Upper lobe of right lung (tissue), 1 donor: ENCODE data around the gene LRRFIP2. TPM values are rescaled to one million over a fixed set of nuclear protein-coding genes. Genes with fewer than 3 reads are reported as not detected.

ENCODE experiments used
- ATAC-seq: fragments of 200-7000 bp; cut with Tn5 transposase; one replicate; pipeline ENCODE4 v1.9.1; 2020; ENCODE audit warnings: mild to moderate bottlenecking, moderate library complexity
- DNase-seq: peaks from one replicate; pipeline ENCODE4 v3.0.0-alpha.2; 2020
- H3K27ac ChIP-seq: fragments of 200-600 bp; one replicate; pipeline ENCODE4 v1.8.0; 2022
- H3K27me3 ChIP-seq: fragments of 200-600 bp; one replicate; pipeline ENCODE4 v1.8.0; 2022; ENCODE audit warnings: mild to moderate bottlenecking
- H3K36me3 ChIP-seq: fragments of 200-600 bp; one replicate; pipeline ENCODE4 v1.8.0; 2022
- H3K4me1 ChIP-seq: fragments of 200-600 bp; one replicate; pipeline ENCODE4 v1.8.0; 2022
- H3K4me3 ChIP-seq: fragments of 200-600 bp; one replicate; pipeline ENCODE4 v1.8.0; 2022; ENCODE audit warnings: mild to moderate bottlenecking
- H3K9me3 ChIP-seq: fragments of 200-600 bp; one replicate; pipeline ENCODE4 v1.8.0; 2022
- intact Hi-C: fragments of 100-400 bp; cut with DNase I; formaldehyde crosslinking; loops from one replicate; pipeline ENCODE4 v1.11.0; 2022
- total RNA-seq: library from RNA; stranded (reverse); fragmentation: NEBNext Ultra II Directional; extraction: Animal tissue kit (Norgen Biotek cat#: 25700); gene quantifications from one replicate; pipeline ENCODE4 v1.2.1, GENCODE V29; 2021
- TF ChIP-seq, protein P1 (sequence below): fragments of 200-600 bp; IDR thresholded peaks from one replicate; pipeline ENCODE4 v1.8.0; 2022; ENCODE audit warnings: antibody characterized with exemption
- donor health status: DM: no; HTN: yes; CAD: no; lungs with severe emphysema.

Gene LRRFIP2
- total RNA-seq, 1 donor from 2014 or later = 50.3 TPM

DNA sequence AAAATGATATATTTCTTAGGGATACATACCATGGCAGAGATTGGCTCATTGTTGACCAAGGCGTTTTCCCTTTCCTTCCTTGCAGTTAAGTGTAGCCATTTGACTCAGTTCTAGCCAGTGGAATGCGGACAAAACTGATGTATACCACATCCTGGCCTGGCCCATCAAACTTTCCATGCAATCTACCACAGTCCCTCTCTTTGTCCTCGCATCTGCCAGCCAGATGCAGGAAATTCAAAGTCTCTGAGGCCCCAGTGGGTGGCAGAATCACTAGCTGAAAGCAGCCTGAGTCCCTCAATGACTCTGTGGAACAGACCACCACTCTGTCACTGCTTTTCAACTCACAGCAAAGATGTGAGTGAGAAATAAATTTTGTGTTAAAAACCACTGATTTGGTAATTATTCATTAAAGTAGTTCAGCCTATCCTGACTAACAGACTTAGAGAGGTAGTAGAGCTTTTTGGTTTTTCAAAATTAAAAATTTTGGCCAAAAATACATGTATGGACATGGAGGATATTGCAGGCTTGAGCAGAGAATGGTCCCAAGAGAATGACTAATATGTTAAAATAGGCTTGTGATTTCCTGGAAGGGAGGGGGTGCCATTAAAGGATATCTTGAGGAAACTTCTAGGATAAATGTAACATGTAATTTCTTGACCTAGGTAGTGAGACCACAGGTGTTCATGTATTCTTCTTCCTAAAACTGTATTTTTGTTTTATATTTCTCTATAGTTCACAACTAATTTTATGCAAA, 10.9 kb downstream of the LRRFIP2 start:
- DNase-seq (no peak), ATAC-seq (no peak)
- TF ChIP-seq, protein P1, sequence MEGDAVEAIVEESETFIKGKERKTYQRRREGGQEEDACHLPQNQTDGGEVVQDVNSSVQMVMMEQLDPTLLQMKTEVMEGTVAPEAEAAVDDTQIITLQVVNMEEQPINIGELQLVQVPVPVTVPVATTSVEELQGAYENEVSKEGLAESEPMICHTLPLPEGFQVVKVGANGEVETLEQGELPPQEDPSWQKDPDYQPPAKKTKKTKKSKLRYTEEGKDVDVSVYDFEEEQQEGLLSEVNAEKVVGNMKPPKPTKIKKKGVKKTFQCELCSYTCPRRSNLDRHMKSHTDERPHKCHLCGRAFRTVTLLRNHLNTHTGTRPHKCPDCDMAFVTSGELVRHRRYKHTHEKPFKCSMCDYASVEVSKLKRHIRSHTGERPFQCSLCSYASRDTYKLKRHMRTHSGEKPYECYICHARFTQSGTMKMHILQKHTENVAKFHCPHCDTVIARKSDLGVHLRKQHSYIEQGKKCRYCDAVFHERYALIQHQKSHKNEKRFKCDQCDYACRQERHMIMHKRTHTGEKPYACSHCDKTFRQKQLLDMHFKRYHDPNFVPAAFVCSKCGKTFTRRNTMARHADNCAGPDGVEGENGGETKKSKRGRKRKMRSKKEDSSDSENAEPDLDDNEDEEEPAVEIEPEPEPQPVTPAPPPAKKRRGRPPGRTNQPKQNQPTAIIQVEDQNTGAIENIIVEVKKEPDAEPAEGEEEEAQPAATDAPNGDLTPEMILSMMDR = no peak
- Histone ChIP-seq H3K27ac (no peak overlapping the region), H3K36me3 (no peaks in the 10 kb centered on the region), H3K9me3 (no peaks in the 10 kb centered on the region), H3K4me1 (no peaks in the 10 kb centered on the region), H3K4me3 (no peak overlapping the region), H3K27me3 (no peaks in the 10 kb centered on the region)
- intact Hi-C loops = no loop called here

DNA sequence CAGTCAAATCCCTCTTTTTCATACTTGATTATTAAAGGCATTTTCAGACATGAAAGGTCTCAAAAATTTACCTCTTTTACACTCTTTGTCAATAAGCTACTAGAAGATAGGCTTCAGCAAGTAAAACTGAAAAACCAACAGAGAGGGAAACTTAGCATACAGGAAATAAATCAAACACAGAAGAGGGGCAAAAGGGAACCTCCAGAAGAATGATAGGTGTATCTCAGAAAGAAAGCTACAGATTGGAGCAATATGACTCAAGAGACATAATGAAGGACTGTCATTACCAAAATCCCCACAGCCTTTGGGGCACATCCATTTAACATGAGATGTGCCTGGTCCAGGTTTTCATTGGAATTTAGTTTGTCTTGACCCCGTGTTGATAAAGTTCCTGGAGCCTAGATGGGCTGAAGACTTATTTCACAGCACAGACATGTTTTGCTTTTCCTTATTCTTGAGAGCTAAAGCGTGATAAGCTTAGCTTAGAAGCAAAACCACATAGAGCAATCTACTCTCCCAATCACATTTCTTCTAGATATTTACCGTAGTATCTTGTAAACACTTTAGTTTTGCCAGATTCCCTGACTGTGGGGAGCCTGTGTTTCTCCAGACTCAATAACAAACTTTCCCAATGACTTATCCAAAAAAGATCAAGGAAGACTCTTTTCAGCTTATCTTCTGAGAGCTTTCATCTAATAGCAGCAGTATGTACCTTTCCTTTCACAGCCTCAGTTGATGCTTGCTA, 11.7 kb downstream of the LRRFIP2 start:
- no peaks in the 10 kb centered on the region for H3K4me1 ChIP-seq
- H3K36me3 ChIP-seq = no peaks in the 10 kb centered on the region
- H3K9me3 ChIP-seq = no peaks in the 10 kb centered on the region
- no peak for DNase-seq
- ATAC-seq = no peak
- H3K4me3 ChIP-seq = no peak overlapping the region
- no peak overlapping the region for H3K27ac ChIP-seq
- H3K27me3 ChIP-seq = no peaks in the 10 kb centered on the region
- TF ChIP-seq, protein P1 = no peak
- intact Hi-C loops = no loop called here

- Histone ChIP-seq H3K27me3 (no peaks in the 10 kb centered on the region), H3K9me3 (no peaks in the 10 kb centered on the region), H3K4me1 (no peaks in the 10 kb centered on the region), H3K36me3 (no peaks in the 10 kb centered on the region), H3K4me3 (no peak overlapping the region), H3K27ac (no peak overlapping the region)
- intact Hi-C loops = no loop called here
- DNase-seq (no peak), ATAC-seq (no peak)
- TF ChIP-seq, protein P1 = no peak
Observed at GRCh38 chr3:37161351-37161750, 13.0 kb downstream of the LRRFIP2 start.

DNA sequence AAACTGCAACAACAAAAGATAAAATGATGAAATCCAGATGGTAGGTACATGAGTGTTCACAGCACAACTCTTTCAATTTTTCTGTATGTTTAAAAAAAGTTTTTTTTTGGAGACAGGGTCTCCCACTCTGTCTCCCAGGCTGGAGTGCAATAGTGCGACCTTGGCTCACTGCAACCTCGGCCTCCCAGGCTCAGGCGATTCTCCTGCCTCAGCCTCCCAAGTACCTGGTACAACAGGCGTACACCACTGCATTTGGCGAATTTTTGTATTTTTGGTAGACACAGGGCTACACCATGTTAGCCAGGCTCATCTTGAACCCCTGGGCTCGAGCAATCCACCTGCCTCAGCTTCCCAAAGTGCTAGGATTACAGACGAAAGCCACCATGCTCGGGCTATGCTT, 18.6 kb downstream of the LRRFIP2 start:
- H3K27ac ChIP-seq = no peak overlapping the region
- intact Hi-C loops = no loop called here
- H3K4me1 ChIP-seq = peaks cover 5% of the 10 kb centered on the region
- no peaks in the 10 kb centered on the region for H3K27me3 ChIP-seq
- ATAC-seq (no peak), DNase-seq (no peak)
- TF ChIP-seq, protein P1 = no peak
- H3K9me3 ChIP-seq = no peaks in the 10 kb centered on the region
- peaks cover 5% of the 10 kb centered on the region for H3K36me3 ChIP-seq
- H3K4me3 ChIP-seq = no peak overlapping the region

GRCh38 chr3:37154668-37155314, 19.6 kb downstream of the LRRFIP2 start:
- peaks cover 5% of the 10 kb centered on the region for H3K36me3 ChIP-seq
- H3K27ac ChIP-seq = no peak overlapping the region
- intact Hi-C loops = no loop called here
- peaks cover 5% of the 10 kb centered on the region for H3K4me1 ChIP-seq
- DNase-seq (no peak), ATAC-seq (no peak)
- no peaks in the 10 kb centered on the region for H3K9me3 ChIP-seq
- TF ChIP-seq, protein P1 = no peak
- no peak overlapping the region for H3K4me3 ChIP-seq
- H3K27me3 ChIP-seq = no peaks in the 10 kb centered on the region
